DND-41 (cell line): ENCODE data around the gene SERPIND1.

Experiments
- CTCF ChIP-seq: IDR thresholded peaks from 2 replicates; pipeline ENCODE4 v1.5.1; 2012; ENCODE audit warnings: borderline replicate concordance, low read length, moderate library complexity, mild to moderate bottlenecking; ENCODE audit not compliant: poor library complexity, severe bottlenecking; ENCODE audit errors: extremely low read depth
- EZH2 ChIP-seq: IDR thresholded peaks from 3 replicates; pipeline ENCODE4 v1.6.1; 2012; ENCODE audit warnings: borderline replicate concordance, low read depth, mild to moderate bottlenecking, moderate library complexity, low read length, inconsistent platforms; ENCODE audit not compliant: severe bottlenecking

- TF ChIP-seq CTCF (no peak), EZH2 (no peak)
These were observed 46.5 kb upstream of the SERPIND1 start for GRCh38 chr22:20727118-20728015.
